ENCODE data around the gene TET2. TPM values are rescaled to one million over a fixed set of nuclear protein-coding genes. Genes with fewer than 3 reads are reported as not detected.
A peak's percentile ranks its signal among the peaks of the same experiment; 100 is the strongest.

Gene TET2
- total and polyA plus RNA-seq, 11 donors, result 2.9 to 25.6 (median 13.7) TPM

DNA sequence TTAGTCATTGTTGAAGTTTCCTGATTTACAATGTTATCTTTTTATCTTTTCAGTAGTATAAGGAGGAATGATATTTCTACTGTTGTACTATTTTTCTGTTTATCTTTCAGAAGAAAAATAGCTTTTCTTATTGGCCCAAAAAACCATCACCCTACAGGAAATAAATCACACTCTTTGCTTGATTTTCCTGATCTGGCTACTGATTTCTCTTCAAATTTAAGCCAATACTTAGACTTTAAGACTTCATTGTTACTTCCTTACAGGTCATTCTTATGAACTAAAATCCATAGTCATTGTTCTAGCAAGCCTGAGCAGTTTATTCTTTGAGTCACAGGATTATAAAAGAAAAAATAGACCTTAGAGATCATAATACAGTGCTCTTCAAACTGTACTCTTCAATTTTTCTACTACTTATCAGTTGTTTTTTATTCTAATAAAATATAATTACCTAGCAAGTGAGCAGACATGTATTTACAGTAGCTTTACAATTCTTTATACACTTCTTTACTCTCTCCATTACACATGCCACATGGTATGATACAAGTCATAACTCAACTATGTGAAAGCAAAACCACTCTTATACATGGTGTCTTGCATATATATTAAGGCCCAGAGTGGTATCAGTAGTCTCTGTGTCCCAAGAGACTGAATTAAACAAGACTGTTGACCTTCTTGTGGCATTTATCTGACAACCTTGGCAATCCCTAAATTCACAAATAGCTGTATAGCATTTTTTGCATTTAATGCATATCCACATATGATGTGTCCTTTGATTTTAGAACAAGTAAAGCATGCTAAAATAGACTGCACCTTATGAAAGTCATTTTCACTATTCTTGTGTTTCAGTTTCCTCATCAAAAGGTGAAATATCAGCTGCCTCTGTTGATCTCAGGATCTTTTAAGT lies 47.9 kb downstream of the TET2 start:
- peak overlapping the region in 1 of 12 donors; percentile 10 for H3K27ac ChIP-seq
- DNase-seq (no peak), ATAC-seq (no peak)
- no peaks in the 10 kb centered on the region for H3K27me3 ChIP-seq
- H3K9me3 ChIP-seq, result no peaks in the 10 kb centered on the region
- H3K36me3 ChIP-seq, result peaks cover 0 to 18% (median 0%) of the 10 kb centered on the region in 9 donors
- TF ChIP-seq POLR2A (IDR thresholded peaks at IDR 0.05), result no peak
- TF ChIP-seq, protein P1, sequence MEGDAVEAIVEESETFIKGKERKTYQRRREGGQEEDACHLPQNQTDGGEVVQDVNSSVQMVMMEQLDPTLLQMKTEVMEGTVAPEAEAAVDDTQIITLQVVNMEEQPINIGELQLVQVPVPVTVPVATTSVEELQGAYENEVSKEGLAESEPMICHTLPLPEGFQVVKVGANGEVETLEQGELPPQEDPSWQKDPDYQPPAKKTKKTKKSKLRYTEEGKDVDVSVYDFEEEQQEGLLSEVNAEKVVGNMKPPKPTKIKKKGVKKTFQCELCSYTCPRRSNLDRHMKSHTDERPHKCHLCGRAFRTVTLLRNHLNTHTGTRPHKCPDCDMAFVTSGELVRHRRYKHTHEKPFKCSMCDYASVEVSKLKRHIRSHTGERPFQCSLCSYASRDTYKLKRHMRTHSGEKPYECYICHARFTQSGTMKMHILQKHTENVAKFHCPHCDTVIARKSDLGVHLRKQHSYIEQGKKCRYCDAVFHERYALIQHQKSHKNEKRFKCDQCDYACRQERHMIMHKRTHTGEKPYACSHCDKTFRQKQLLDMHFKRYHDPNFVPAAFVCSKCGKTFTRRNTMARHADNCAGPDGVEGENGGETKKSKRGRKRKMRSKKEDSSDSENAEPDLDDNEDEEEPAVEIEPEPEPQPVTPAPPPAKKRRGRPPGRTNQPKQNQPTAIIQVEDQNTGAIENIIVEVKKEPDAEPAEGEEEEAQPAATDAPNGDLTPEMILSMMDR (IDR thresholded peaks at IDR 0.05), result no peak
- no peak overlapping the region for H3K4me3 ChIP-seq
- intact Hi-C loops (cut with DNase I), result loop anchor here in 5 of 10 donors (5.0 kb wide), 1 partner anchor 47 kb away; the partner anchor contains the start of gene TET2 (in 5 of the 5)
- H3K4me1 ChIP-seq, result peaks cover 0 to 85% (median 52%) of the 10 kb centered on the region in 12 donors

DNA sequence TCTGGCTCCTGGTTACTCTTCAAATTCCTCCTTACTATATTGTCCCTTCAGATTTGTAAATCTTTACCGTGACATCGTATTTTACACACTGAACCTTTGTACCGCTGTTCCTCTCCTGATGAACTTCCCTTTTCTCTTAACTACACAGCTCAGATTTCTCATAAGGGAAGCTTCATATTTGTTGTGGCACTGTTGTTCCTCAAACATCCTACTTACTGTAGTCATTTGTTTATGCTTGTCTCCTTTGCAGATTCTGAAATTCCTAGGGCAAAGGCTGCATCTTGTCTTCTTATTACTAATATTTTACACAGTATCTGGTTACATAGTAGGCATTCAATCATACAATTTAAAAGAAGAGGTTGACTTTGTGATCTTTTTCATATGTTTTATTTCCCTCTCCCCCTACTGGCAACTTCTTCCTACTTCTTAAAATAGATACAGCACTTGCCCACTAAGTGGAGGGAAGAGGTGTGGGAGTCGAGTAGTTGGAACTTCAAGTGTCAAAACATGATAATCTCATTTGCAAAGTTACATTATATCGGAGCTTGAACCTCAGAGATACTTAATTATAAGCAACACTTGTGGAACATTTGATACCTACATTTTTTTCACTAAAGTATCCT lies 50.0 kb downstream of the TET2 start:
- Histone ChIP-seq H3K4me1 (peaks cover 0 to 69% (median 39%) of the 10 kb centered on the region in 12 donors), H3K4me3 (no peak overlapping the region), H3K36me3 (peaks cover 0 to 10% (median 0%) of the 10 kb centered on the region in 9 donors), H3K27me3 (no peaks in the 10 kb centered on the region), H3K27ac (peak overlapping the region in 1 of 12 donors; percentile 63), H3K9me3 (no peaks in the 10 kb centered on the region)
- TF ChIP-seq POLR2A (IDR thresholded peaks at IDR 0.05), result no peak
- TF ChIP-seq, protein P1 (IDR thresholded peaks at IDR 0.05), result peak in 7 of 12 donors; percentile 14 to 39 (median 20)
- intact Hi-C loops (cut with DNase I), result no loop called here
- ATAC-seq (peak in 3 of 4 donors; percentile 58 to 66 (median 60)), DNase-seq (no peak)
- 41 to 45% (median 45%) methylated on average over 5 of the region's 5 CpGs for WGBS, 4 donors

DNA sequence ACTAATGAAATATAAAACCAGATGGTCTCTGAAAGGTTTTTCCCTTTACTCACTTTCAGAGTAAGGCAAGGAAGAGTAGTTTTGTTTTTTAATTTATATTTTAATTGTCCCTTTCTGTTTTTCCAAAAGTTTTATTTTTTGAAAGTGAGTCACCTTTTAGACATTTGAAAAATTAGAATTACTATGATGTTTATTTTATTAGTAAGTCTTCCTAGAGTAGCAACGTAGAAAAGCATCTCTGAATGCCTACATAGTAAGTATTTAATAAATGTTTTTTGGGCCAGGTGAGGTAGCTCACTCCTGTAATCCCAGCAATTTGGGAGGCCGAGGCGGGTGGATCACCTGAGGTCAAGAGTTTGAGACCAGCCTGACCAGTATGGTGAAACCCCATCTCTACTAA lies 51.1 kb downstream of the TET2 start:
- H3K27ac ChIP-seq, result peak overlapping the region in 1 of 12 donors; percentile 63
- no peaks in the 10 kb centered on the region for H3K9me3 ChIP-seq
- peaks cover 0 to 58% (median 27%) of the 10 kb centered on the region in 12 donors for H3K4me1 ChIP-seq
- H3K36me3 ChIP-seq, result peaks cover 0 to 10% (median 0%) of the 10 kb centered on the region in 9 donors
- ATAC-seq (no peak), DNase-seq (no peak)
- no peak overlapping the region for H3K4me3 ChIP-seq
- intact Hi-C loops (cut with DNase I), result no loop called here
- WGBS, 4 donors, result 90 to 94% (median 92%) methylated on average over 3 of the region's 3 CpGs
- TF ChIP-seq, protein P1 (IDR thresholded peaks at IDR 0.05), result no peak
- TF ChIP-seq POLR2A (IDR thresholded peaks at IDR 0.05), result no peak
- no peaks in the 10 kb centered on the region for H3K27me3 ChIP-seq

DNA sequence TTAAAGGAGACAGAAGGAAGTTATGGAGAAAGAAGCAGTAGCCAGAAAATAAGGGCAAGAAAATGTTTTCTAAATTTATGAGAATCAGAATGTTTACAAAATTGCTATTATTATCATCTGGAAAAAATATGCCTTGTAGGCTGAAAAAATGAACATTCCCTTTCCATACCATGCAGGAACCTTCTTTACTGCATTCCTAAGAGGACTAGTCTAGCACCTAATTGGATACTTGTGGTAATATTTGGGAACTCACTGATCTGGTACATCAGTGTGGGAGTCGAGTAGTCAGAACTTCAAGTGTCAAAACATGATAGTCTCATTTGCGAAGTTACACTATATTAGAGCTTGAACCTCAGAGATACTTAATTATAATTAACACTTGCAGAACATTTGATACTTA lies 51.9 kb downstream of the TET2 start:
- Histone ChIP-seq H3K9me3 (no peaks in the 10 kb centered on the region), H3K36me3 (peaks cover 0 to 10% (median 0%) of the 10 kb centered on the region in 9 donors), H3K27ac (no peak overlapping the region), H3K4me3 (no peak overlapping the region), H3K4me1 (peaks cover 0 to 50% (median 22%) of the 10 kb centered on the region in 12 donors), H3K27me3 (no peaks in the 10 kb centered on the region)
- no peak for TF ChIP-seq POLR2A (IDR thresholded peaks at IDR 0.05)
- TF ChIP-seq, protein P1 (IDR thresholded peaks at IDR 0.05), result no peak
- intact Hi-C loops (cut with DNase I), result no loop called here
- no peak for ATAC-seq
- no peak for DNase-seq
- 68 to 88% (median 77%) methylated on average over 2 of the region's 2 CpGs for WGBS, 4 donors
